ENCODE measurements around the gene PPP2R5B. TPM values are rescaled to one million over a fixed set of nuclear protein-coding genes. Genes with fewer than 3 reads are reported as not detected.

Gene PPP2R5B
- total RNA-seq, 1 donor from 2014 or later = 21.1 TPM

GRCh38 chr11:64919627-64920026, 4.9 kb upstream of the PPP2R5B start:
- intact Hi-C loops (cut with DNase I) = loop anchor here (10.0 kb wide), 2 partner anchors 95 to 195 kb away; partner anchors contain the start of genes ARL2, TM7SF2 and ZNHIT2
- no peak for ATAC-seq
- no peak for DNase-seq (ENCODE audit: low spot score)

DNA sequence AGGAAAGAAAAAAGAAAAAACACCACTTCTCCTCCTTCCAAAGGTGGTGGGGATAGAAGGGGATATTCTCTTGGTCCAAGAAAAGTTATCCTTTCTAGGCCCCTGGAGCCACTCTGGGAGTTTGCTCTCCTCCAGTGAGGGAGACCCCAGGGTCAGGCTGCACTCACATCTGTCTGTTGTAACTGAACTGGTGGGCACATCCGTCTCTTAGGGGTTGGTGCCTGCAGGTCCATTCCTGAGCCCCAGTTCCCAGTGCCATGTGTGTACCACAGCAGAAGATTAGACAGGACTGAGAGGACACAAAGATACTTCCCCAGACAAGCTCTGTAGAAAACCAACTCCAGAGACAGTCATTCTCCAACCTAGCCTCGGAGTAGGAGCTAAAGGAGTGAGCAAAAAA, 4.4 kb upstream of the PPP2R5B start:
- intact Hi-C loops (cut with DNase I) = loop anchor here (10.0 kb wide), 1 partner anchor 195 kb away; the partner anchor contains the start of genes TM7SF2 and ZNHIT2
- peak; percentile 51 for DNase-seq (ENCODE audit: low spot score)
- no peak for ATAC-seq

- no peak for ATAC-seq
- intact Hi-C loops (cut with DNase I) = loop anchor here (10.0 kb wide), 1 partner anchor 193 kb away; the partner anchor contains the start of genes TM7SF2 and ZNHIT2
- DNase-seq (ENCODE audit: low spot score) = no peak
These were observed 3.1 kb upstream of the PPP2R5B start for GRCh38 chr11:64921384-64921783.

GRCh38 chr11:64923151-64923661, 1.3 kb upstream of the PPP2R5B start:
- intact Hi-C loops (cut with DNase I) = loop anchor here (10.0 kb wide), 1 partner anchor 192 kb away; the partner anchor contains the start of genes TM7SF2 and ZNHIT2
- ATAC-seq (no peak), DNase-seq (ENCODE audit: low spot score) (no peak)

- intact Hi-C loops (cut with DNase I) = loop anchor here (10.0 kb wide), 1 partner anchor 190 kb away; the partner anchor contains the start of genes TM7SF2 and ZNHIT2
- no peak for ATAC-seq
- DNase-seq (ENCODE audit: low spot score) = no peak
These were observed 408 bp downstream of the PPP2R5B start for GRCh38 chr11:64924910-64925284.

DNA sequence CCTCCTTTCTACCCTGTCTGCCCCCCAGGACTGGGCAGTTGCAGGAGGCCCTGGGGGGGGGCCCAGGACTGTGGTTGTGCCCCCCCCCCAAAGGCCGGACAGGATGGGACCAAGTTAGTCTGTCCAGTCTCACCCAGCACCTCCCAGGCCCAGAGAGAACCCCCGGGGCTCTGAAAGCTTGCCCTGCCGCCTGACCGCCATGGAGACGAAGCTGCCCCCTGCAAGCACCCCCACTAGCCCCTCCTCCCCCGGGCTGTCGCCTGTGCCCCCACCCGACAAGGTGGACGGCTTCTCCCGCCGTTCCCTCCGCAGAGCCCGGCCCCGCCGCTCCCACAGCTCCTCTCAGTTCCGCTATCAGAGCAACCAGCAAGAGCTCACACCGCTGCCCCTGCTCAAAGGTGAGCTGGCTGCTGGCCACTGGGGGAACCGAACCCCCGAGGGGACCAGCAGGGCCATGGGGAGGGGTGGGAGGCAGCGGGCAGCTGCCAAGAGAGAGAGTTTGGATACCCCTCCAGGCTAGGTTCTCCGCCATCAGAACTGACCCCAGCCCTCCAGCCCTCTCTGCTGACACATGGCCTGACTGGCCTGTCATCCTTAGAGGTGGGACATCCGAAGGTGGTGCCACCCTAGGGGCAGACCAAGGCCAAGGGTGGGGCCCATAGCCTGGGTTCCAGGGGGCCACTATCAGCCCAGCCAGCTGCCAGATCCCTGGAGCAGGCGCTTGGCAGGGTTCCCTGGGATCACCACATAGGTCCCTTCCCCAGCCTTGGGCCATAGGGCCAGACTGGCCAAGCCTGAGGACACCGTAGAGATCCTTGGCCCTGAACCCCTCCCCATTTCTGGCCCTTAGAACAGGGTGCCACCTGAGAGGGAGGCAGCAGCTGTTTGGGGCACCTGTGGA, 1.3 kb downstream of the PPP2R5B start:
- DNase-seq (ENCODE audit: low spot score) = no peak
- intact Hi-C loops (cut with DNase I) = loop anchor here (10.0 kb wide), 1 partner anchor 189 kb away; the partner anchor contains the start of genes TM7SF2 and ZNHIT2
- no peak for ATAC-seq

- ATAC-seq (no peak), DNase-seq (ENCODE audit: low spot score) (no peak)
- intact Hi-C loops (cut with DNase I) = loop anchor here (10.0 kb wide), 1 partner anchor 188 kb away; the partner anchor contains the start of genes TM7SF2 and ZNHIT2
These were observed 2.2 kb downstream of the PPP2R5B start for GRCh38 chr11:64926689-64927088.

DNA sequence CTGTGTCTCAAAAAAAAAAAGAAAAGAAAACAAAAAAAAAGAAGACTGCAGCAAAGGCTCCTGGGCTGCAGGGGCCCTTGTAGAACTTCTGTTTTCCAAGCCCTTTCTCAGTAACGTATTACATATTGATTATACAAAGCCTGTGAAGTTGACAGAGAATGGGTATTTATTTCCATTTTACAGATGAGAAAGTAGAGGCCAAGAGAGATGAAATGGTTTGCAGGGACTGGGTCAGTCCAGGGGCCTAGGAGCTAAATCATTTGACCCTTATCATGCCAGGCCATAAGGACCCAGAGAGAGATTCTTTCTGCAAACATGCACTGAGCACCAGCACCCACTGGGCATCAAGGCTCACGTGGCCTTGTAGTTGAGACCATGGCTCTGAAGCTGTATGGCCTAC, 4.5 kb downstream of the PPP2R5B start:
- DNase-seq (ENCODE audit: low spot score) = no peak
- intact Hi-C loops (cut with DNase I) = loop anchor here (10.0 kb wide), 1 partner anchor 186 kb away; the partner anchor contains the start of genes TM7SF2 and ZNHIT2
- no peak for ATAC-seq

DNA sequence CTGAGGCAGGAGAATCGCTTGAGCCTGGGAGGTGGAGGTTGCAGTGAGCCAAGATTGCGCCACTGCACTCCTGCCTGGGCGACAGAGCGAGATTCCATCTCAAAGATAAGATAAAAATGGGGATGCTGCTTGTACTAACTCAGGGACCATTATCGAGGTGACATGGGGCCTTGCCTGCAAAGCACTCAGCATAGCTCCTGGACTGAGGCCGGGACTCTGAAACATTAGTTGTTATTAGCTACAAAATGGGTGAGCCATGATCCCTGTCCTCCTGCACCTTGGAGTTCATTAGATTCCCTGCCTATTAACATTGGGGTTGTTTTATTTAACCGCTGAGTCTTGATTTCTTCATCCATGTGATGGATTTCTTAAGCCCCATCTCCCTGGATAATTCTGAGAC, 5.1 kb downstream of the PPP2R5B start:
- ATAC-seq (no peak), DNase-seq (ENCODE audit: low spot score) (no peak)
- intact Hi-C loops (cut with DNase I) = loop anchor here (10.0 kb wide), 1 partner anchor 185 kb away; the partner anchor contains the start of genes TM7SF2 and ZNHIT2

DNA sequence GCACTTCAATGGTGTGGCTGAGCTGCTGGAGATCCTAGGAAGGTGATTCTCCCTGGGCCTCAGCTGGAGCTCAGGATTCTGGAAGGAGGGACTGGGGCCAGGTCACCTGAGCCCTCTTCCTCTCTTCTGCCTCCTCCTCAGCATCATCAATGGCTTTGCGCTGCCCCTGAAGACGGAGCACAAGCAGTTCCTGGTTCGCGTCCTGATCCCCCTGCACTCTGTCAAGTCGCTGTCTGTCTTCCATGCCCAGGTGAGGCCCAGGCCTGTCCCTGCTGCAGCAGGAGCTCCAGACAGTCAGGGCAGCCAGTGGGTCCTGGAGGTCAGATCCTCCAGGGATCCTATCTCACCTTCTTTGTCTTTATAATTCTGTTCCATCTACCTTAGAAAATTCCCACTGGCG, 5.9 kb downstream of the PPP2R5B start:
- intact Hi-C loops (cut with DNase I) = no loop called here

GRCh38 chr11:64931290-64931689, 6.8 kb downstream of the PPP2R5B start:
- DNase-seq (ENCODE audit: low spot score) = no peak
- intact Hi-C loops (cut with DNase I) = no loop called here
- ATAC-seq = no peak

More for the DNA sequence above, 5.9 kb downstream of the PPP2R5B start:
- ATAC-seq (no peak), DNase-seq (ENCODE audit: low spot score) (no peak)

GRCh38 chr11:64932324-64932723, 7.8 kb downstream of the PPP2R5B start:
- ATAC-seq (no peak), DNase-seq (ENCODE audit: low spot score) (no peak)
- intact Hi-C loops (cut with DNase I) = no loop called here

DNA sequence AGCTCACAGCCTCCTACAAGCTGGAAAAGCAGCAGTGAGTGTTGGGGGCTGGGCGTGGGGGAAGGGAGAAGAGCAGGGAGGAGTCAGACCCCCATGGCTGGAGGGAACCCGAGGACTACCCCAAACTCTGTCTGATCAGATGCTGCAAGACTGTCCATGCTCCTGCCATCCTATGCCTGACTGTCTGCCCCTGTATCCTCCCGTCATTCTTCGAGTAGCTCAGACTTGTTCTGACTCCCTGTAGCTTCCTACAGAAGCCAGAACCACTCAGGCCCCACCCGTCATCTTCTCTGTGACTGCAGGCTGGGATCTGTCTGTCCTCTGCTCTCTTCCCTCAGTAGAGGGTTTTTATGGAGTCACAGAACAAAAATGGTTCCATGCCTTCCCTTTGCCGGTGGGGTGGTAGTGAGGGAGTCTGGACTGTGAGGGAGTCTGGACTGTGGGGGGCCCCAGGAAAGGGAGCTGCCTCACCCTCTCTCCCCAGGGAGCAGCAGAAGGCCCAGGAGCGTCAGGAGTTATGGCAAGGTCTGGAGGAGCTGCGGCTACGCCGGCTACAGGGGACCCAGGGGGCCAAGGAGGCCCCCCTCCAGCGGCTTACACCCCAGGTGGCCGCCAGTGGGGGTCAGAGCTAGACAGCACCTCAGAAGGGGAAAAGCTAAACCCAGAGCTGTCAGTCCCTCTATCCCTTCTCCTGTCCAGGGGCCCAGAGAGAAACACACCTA, 8.9 kb downstream of the PPP2R5B start:
- intact Hi-C loops (cut with DNase I) = no loop called here
- ATAC-seq (no peak), DNase-seq (ENCODE audit: low spot score) (no peak)

GRCh38 chr11:64933935-64934681, 9.6 kb downstream of the PPP2R5B start:
- intact Hi-C loops (cut with DNase I) = no loop called here
- DNase-seq (ENCODE audit: low spot score) (no peak), ATAC-seq (peak; percentile 16)

- peak; percentile 16 for ATAC-seq
- DNase-seq (ENCODE audit: low spot score) = no peak
- intact Hi-C loops (cut with DNase I) = no loop called here
These were observed 10.3 kb downstream of the PPP2R5B start for GRCh38 chr11:64934682-64935358.

DNA sequence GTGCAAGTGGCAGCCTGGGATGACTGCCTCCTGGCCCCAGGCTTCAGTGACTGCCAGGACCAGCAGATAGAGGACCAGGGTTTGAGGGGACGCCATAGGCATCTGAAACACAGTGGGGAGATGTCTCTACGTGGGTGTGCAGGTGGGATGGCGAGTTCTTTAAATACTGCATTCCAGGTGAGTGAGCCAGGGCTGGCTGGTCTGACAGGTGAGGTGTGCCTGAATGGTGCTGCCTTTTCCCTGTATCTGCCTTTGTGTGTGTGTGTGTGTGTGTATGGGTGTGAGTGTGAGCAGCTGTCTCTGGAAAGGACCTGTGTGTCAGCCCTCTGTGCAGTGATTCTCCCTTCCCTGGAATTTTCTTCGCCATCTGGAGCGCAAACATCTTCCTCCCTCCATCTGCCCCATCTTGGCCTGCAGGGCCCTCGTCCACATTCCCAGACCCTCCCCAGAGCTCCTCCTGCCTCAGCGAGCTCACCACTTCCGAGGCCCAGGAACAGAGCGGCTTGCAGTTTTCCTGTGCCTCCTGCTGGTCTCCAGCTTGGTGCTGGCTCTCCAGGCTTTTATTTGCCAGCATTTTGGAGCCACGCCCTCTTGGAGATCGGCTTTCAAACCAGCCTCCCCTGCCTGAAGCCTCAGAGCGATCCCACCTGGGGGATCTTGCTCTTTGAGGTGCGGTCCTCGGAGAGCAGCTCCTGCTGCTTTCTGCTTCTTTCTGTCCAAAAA, 11.0 kb downstream of the PPP2R5B start, which contains the start of gene GPHA2:
Gene GPHA2, minus strand, starts transcription at position 535 of the 723 bp plus-strand sequence. Its CDS starts 433 bp downstream, at position 102.
- intact Hi-C loops (cut with DNase I) = no loop called here
- DNase-seq (ENCODE audit: low spot score) (no peak), ATAC-seq (peak; percentile 40)

- ATAC-seq (no peak), DNase-seq (ENCODE audit: low spot score) (no peak)
- intact Hi-C loops (cut with DNase I) = no loop called here
These were observed 12.1 kb downstream of the PPP2R5B start for GRCh38 chr11:64936539-64936938.
